Measurements from ENCODE around the gene CD28.

The CD28 gene

DNA sequence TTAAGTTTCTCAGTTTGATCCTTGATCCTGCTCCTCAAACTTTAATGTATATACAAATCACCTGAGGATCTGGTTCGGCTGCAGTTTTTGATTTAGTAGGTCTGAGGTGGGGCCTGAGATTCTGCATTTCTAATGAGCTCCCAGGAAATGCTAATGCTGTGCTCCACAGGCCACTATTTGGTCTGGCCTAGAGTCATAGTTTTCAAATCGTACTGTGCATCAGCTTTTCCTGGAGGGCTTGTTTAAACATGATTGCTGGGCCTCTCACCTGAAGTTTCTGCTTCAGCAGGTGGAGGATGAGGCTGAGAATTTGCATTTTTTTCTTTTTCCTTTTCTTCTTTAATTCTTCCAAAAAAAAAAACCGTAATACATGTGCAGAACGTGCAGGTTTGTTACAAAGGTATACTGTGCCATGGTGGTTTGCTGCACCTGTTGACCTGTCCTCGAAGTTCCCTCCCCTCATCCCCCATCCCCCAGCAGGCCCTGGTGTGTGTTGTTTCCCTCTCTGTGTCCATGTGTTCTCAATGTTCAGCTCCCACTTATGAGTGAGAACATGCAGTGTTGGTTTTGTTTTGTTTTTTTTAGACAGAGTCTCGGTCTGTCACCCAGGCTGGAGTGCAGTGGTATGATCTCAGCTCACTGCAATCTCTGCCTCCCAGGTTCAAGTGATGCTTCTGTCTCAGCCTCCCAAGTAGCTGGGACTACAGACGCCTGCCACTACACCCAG lies 42.2 kb upstream of the CD28 start:
- no peak for DNase-seq (ENCODE audit: low read depth)
- TF ChIP-seq, protein P1, sequence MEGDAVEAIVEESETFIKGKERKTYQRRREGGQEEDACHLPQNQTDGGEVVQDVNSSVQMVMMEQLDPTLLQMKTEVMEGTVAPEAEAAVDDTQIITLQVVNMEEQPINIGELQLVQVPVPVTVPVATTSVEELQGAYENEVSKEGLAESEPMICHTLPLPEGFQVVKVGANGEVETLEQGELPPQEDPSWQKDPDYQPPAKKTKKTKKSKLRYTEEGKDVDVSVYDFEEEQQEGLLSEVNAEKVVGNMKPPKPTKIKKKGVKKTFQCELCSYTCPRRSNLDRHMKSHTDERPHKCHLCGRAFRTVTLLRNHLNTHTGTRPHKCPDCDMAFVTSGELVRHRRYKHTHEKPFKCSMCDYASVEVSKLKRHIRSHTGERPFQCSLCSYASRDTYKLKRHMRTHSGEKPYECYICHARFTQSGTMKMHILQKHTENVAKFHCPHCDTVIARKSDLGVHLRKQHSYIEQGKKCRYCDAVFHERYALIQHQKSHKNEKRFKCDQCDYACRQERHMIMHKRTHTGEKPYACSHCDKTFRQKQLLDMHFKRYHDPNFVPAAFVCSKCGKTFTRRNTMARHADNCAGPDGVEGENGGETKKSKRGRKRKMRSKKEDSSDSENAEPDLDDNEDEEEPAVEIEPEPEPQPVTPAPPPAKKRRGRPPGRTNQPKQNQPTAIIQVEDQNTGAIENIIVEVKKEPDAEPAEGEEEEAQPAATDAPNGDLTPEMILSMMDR (conservative IDR thresholded peaks at IDR 0.05; ENCODE audit: low read depth, low read length): no peak
- H3K4me3 ChIP-seq (ENCODE audit: low read length): no peak overlapping the region

DNA sequence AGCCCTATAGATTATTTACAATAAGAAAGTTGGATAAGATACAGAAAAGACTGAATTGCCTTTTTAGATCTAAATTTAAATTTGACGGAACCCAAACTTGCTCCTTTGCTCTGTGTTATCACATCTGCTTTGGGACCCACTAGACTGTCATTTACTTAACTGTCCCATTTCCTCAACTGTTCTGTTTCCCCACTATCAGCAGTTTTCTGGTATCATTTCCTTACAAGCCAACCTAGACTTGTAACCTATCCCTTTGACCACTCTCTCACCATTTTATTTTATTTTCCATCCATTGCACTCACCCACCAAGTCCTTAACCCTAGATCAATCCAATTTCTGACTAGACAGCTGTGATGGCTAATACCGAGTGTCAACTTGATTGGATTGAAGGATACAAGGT lies 38.6 kb upstream of the CD28 start:
- TF ChIP-seq, protein P1 (conservative IDR thresholded peaks at IDR 0.05; ENCODE audit: low read depth, low read length): no peak
- no peak for DNase-seq (ENCODE audit: low read depth)
- H3K4me3 ChIP-seq (ENCODE audit: low read length): no peak overlapping the region

DNA sequence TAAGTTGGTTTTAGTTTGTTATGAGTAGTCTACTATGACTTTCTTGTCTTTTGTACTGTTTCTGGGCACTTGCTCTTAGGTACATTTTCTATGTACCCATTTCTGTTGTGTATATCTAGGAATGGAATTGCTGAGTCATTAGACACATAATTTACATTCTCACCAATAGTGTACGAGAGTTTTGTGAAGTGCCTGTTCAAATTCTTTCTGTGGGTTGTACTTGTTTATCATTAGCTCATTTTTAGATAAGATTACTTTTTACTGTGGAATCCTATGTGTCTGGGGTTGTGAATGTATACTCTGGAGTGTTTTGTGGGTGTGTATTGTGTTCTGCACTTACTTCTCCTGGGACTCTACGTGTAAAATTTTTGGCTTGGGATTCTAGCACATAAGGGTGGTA lies 36.6 kb upstream of the CD28 start:
- TF ChIP-seq, protein P1 (conservative IDR thresholded peaks at IDR 0.05; ENCODE audit: low read depth, low read length): no peak
- DNase-seq (ENCODE audit: low read depth): no peak
- H3K4me3 ChIP-seq (ENCODE audit: low read length): no peak overlapping the region

DNA sequence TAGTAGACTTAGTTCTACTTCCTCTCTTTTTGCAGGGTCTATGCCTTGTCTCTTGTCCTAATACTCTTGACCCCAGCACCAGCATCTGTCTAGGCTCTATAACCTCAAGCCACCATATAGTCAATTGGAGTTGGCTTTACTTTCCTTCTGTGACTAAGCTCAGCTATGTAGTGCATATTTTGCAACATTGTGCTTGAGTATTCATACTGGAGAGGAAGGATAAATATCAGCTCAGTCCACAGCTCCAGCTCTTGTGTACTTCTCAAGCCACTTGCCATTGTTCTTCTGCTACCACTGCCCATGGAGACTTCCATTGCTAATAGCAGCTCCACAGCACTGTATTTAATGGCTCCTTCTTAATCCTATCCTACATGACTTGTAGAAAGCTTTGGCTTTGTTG lies 35.5 kb upstream of the CD28 start:
- DNase-seq (ENCODE audit: low read depth): no peak
- H3K4me3 ChIP-seq (ENCODE audit: low read length): no peak overlapping the region
- TF ChIP-seq, protein P1 (conservative IDR thresholded peaks at IDR 0.05; ENCODE audit: low read depth, low read length): no peak

GRCh38 chr2:203671876-203672275 lies 34.6 kb upstream of the CD28 start:
- DNase-seq (ENCODE audit: low read depth): no peak
- H3K4me3 ChIP-seq (ENCODE audit: low read length): no peak overlapping the region
- TF ChIP-seq, protein P1 (conservative IDR thresholded peaks at IDR 0.05; ENCODE audit: low read depth, low read length): no peak

- no peak overlapping the region for H3K4me3 ChIP-seq (ENCODE audit: low read length)
- TF ChIP-seq, protein P1 (conservative IDR thresholded peaks at IDR 0.05; ENCODE audit: low read depth, low read length): no peak
- DNase-seq (ENCODE audit: low read depth): no peak
Observed at GRCh38 chr2:203672856-203673255, 33.6 kb upstream of the CD28 start.

GRCh38 chr2:203673933-203674332 lies 32.5 kb upstream of the CD28 start:
- TF ChIP-seq, protein P1 (conservative IDR thresholded peaks at IDR 0.05; ENCODE audit: low read depth, low read length): no peak
- no peak for DNase-seq (ENCODE audit: low read depth)
- H3K4me3 ChIP-seq (ENCODE audit: low read length): no peak overlapping the region

All from retinal pigment epithelial cell (primary cell).